ENCODE data around the gene BBS10.
"Not testable (repeated sequence)": the region's sequence is repeated elsewhere in the genome, so short reads cannot be mapped to it uniquely, and the experiment has no call there.

The BBS10 gene

GRCh38 chr12:76348079-76348901 is at the start of gene BBS10:
BBS10 (minus strand) TSS chr12:76348415; CDS start chr12:76348358, 57 bp downstream.
- peak; percentile 82 to 83 for DNase-seq (ENCODE audit: low read depth in 2 of 2)

DNA sequence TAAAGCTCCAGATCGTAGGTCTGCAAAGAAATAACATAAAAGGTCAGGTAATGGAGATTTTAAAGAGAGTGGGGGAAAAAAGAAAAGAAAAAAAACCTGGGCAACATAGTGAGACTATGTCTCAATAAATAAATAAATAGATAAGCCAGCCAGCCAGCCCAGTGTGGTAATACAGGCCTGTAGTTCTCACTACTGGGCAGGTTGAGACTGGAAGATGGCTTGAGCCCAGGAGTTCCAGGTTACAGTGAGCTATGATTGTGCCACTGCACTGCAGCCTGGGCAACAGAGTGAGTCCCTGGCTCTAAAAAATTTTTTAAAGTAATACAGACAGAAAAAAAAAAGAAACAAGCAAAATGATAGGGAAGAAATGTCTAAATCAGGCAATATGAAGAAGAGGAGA is 43.2 kb upstream of the BBS10 start:
- no peak for DNase-seq (ENCODE audit: low read depth in 2 of 2)

- no peak for DNase-seq (ENCODE audit: low read depth in 2 of 2)
Observed at GRCh38 chr12:76387614-76388013, 39.4 kb upstream of the BBS10 start.

- DNase-seq (ENCODE audit: low read depth in 2 of 2), result no peak
Observed at GRCh38 chr12:76384560-76384959, 36.3 kb upstream of the BBS10 start.

- DNase-seq (ENCODE audit: low read depth in 2 of 2), result no peak
Observed at GRCh38 chr12:76383988-76384387, 35.8 kb upstream of the BBS10 start.

GRCh38 chr12:76379261-76379660 is 31.0 kb upstream of the BBS10 start:
- DNase-seq (ENCODE audit: low read depth in 2 of 2), result no peak

GRCh38 chr12:76376876-76377275 is 28.7 kb upstream of the BBS10 start:
- not testable (repeated sequence) for DNase-seq (ENCODE audit: low read depth in 2 of 2)

DNA sequence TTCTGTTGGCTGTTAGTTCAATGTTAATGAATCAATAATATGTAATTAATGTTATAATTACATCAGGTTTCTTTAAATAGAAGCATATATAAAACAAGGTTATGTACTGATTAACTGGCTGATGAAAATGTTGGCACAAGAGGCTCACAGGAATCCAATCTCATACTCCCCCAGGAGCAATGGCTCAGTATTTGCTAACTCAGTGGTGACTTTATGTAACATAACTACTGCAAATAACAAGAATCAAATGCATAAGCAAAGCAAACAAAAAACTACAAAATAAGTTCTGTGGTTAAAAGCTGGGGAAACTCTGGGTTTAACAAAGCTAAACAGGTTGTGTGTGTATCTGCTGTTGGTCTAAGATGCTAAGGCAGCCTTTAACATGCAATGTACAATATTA is 27.7 kb upstream of the BBS10 start:
- peak in 1 of 2 experiments; percentile 1 for DNase-seq (ENCODE audit: low read depth in 2 of 2)

- no peak for DNase-seq (ENCODE audit: low read depth in 2 of 2)
Observed at GRCh38 chr12:76375470-76375869, 27.3 kb upstream of the BBS10 start.

- DNase-seq (ENCODE audit: low read depth in 2 of 2), result peak in 1 of 2 experiments; percentile 2
Observed at GRCh38 chr12:76374386-76375020, 26.3 kb upstream of the BBS10 start.

DNA sequence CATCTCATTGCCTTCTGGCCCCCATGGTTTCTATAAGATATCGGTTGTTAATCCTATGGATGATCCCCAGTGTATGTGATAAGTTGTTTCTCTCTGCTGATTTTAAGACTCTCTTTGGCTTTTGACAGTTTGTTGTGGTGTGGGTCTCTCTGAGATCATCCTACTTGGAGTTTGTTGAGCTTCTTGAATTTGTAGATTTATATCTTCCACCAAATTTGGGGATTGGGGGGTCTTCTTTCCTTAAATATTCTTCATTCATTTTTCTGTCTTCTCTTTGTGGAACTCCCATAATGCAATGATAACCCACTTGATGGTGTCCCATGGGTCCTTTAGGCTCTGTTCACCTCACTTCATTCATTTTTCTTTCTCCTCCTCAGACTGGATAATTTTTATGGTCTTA is 20.0 kb upstream of the BBS10 start:
- DNase-seq (ENCODE audit: low read depth in 2 of 2), result no peak

DNA sequence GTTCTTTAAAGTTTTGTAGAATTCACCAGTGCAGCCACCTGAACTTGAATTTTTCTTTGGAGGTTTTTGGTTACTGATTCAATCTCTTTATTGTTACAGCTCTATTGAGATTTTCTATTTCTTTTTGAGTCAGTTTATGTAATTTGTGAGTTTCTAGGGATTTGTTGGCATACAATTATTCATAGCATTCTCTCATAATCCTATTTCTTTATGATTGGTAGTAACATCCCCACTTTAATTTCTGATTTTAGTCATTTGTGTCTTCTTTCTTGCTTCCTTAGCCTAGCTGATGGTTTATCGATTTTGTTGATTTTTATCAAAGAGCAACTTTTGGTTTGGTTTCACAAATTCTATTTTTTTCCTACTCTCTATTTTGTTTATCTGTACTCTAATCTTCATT is 17.9 kb upstream of the BBS10 start:
- no peak for DNase-seq (ENCODE audit: low read depth in 2 of 2)

DNA sequence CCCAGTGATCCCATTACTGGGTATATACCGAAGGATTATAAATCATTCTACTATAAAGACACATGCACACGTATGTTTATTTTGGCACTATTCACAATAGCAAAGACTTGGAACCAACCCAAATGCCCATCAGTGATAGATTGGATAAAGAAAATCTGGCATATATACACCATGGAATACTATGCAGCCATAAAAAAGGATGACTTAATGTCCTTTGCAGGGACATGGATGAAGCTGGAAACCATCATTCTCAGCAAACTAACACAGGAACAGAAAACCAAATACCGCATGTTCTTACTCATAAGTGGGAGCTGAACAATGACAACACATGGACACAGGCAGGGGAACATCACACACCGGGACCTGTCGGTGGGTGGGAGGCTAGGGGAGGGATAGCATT is 15.9 kb upstream of the BBS10 start:
- not testable (repeated sequence) for DNase-seq (ENCODE audit: low read depth in 2 of 2)

DNA sequence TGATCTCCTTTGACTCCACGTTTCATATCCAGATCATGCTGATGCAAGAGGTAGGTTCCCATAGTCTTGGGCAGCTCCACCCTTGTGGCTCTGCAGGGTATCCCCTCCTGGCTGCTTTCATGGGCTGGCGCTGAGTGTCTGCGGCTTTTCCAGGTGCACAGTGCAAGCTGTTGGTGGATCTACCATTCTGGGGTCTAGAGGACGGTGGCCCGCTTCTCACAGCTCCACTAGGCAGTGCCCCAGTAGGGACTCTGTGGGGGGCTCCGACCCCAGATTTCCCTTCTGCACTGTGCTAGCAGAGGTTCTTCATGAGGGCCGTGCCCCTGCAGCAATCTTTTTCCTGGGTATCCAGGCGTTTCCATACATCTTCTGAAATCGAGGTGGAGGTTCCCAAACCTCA is 12.1 kb upstream of the BBS10 start:
- no peak for DNase-seq (ENCODE audit: low read depth in 2 of 2)

GRCh38 chr12:76356071-76356470 is 7.9 kb upstream of the BBS10 start:
- DNase-seq (ENCODE audit: low read depth in 2 of 2), result no peak

DNA sequence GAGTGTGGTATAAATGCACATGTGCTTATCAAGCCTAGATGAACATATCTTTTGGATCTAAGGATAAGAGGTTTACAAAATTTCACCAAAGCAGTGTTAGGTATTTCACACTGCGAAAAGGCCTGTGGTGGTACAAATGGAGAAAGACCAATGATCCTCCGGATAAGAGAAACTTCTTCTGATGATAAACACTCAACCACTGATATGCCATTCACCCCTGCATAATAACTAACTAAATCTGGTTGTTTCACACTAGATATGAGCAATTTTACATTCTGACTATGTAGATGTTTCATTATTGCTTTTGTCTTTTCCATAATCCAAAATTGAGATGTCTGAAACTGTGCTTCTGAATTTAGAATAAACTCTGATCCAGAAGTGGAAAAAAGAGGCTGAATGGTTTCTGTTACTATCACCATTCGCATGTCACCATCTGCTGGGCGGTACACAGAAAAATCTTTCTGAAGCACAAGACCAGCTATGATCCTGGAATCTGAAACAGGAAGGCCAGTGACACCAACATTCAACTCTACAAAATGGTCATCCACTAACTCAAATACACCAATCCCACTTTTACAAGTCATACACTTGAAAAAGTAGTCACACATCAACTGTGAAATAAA is 1.3 kb downstream of the BBS10 start:
- peak; percentile 41 to 44 for DNase-seq (ENCODE audit: low read depth in 2 of 2)

DNA sequence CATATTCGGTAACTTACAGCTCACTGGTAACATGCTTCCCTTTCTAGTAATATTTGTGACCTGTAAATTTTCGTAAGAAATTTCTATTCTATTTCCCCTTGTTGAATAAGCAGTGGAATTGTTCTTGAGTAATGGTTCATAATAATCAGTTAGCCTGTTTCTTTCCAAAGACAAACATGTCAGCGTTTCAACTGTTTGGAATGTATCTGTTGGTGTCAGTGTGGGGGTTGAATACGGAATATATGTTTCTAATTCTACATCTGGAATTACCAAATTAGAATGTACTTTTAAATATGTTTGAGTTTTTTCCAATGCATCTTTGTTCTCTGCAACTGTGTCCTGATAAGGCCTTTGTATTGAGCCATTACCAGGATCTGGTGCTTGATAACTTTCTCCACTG is 2.0 kb downstream of the BBS10 start:
- peak; percentile 57 to 58 for DNase-seq (ENCODE audit: low read depth in 2 of 2)

- DNase-seq (ENCODE audit: low read depth in 2 of 2), result no peak
Observed at GRCh38 chr12:76345569-76345968, 2.6 kb downstream of the BBS10 start.

- no peak for DNase-seq (ENCODE audit: low read depth in 2 of 2)
Observed at GRCh38 chr12:76341436-76342030, 6.7 kb downstream of the BBS10 start.

DNA sequence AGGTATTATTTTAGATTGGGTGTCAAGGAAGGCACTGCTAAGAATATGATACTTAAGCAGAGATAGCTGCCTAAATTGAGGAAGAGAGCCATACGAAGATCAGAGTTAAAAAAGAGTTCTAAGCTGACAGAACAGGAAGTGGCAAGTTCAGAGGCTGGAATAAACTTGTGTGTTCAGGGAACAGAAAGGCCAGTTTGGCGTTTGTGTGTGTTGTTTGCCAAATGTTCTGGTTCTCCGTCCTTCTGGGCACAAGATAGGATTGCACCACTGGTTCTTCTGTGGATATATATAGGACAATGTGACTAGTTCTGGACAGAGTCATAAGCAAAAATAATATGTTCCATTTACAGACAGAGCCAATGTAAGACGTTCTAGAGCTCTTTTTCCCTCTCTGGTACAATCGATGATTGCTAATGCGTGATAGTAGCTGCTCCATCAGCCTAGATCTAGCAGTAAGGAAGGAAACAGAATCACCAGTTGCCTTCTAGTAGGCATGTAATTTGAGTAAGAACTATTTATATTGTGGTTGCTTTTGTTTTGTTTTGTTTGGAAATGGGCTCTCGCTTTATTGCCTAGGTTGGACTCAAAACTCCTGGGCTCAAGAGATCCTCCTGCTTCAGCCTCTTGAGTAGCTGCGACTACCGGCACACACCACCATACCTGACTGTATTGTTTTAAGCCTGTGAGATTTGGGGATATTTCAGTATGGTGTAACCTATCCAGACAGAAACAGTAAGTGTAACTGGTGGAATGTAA is 7.4 kb downstream of the BBS10 start:
- no peak for DNase-seq (ENCODE audit: low read depth in 2 of 2)

DNA sequence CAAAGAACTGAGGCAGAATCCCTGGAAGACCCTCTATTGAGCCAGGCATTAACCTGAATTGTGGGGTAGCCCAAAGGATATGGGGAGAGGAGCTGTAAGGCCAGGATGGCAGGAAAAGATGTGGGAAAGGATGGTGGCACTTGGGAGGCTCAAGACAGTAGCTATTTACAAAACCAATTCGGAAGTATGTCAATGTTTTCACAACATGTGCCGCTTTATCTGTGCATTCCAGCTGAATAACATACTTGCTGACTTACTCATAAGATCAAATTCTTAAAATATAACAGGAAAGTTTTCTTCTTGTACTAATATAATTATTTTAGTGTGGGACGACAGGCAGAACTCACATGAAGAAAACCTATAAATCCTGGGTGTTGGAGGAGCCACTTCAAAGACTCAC is 10.6 kb downstream of the BBS10 start:
- DNase-seq (ENCODE audit: low read depth in 2 of 2), result peak; percentile 25 to 31

GRCh38 chr12:76332606-76333005 is 15.6 kb downstream of the BBS10 start:
- DNase-seq (ENCODE audit: low read depth in 2 of 2), result no peak

All from fibroblast of skin of left quadriceps (primary cell).